NCI-H526 (cell line): ENCODE data around the gene FXR2.

Experiments used
- DNase-seq, 2 experiments: peaks; one replicate each; lab custom pipeline; 2025; lab: John Stamatoyannopoulos, UW

FXR2 gene

GRCh38 chr17:7589204-7589868, 25.4 kb downstream of the FXR2 start:
- peak; percentile 56 to 87 for DNase-seq

- DNase-seq: no peak
Measured at GRCh38 chr17:7588553-7589203, 26.0 kb downstream of the FXR2 start.

- DNase-seq: no peak
Measured at GRCh38 chr17:7587420-7588151, 27.1 kb downstream of the FXR2 start.

GRCh38 chr17:7586673-7587419, 27.9 kb downstream of the FXR2 start:
- DNase-seq: peak; percentile 44 to 73

- DNase-seq: peak; percentile 82 to 93
Measured at GRCh38 chr17:7583253-7584109, 31.2 kb downstream of the FXR2 start, which contains the start of gene MPDU1. Gene MPDU1 (plus strand): TSS chr17:7583852. CDS start chr17:7583863, 11 bp downstream.

- no peak for DNase-seq
Measured at GRCh38 chr17:7582396-7583252, 32.1 kb downstream of the FXR2 start.

GRCh38 chr17:7580604-7581575, 33.8 kb downstream of the FXR2 start:
- no peak for DNase-seq

GRCh38 chr17:7579834-7580603, 34.7 kb downstream of the FXR2 start:
- DNase-seq: no peak

- peak in 1 of 2 experiments; percentile 22 for DNase-seq
Measured at GRCh38 chr17:7579001-7579833, 35.5 kb downstream of the FXR2 start, which contains the start of gene CD68. Gene CD68 (plus strand): TSS chr17:7579638. CDS start chr17:7579678, 40 bp downstream.

- no peak for DNase-seq
Measured at GRCh38 chr17:7577327-7578199, 37.1 kb downstream of the FXR2 start.

- no peak for DNase-seq
Measured at GRCh38 chr17:7576432-7576937, 38.2 kb downstream of the FXR2 start.

GRCh38 chr17:7575959-7576358, 38.7 kb downstream of the FXR2 start:
- DNase-seq: no peak

- no peak for DNase-seq
Measured at GRCh38 chr17:7575481-7575883, 39.2 kb downstream of the FXR2 start.

- DNase-seq: no peak
Measured at GRCh38 chr17:7574176-7574953, 40.3 kb downstream of the FXR2 start.
